Endothelial cell of umbilical vein (primary cell): ENCODE data around the gene ACTL8.

Source experiments
- GATA2 ChIP-seq: IDR thresholded peaks from 2 replicates; pipeline ENCODE4 v1.7.0; 2011; ENCODE audit warnings: low read depth, mild to moderate bottlenecking, moderate library complexity, mixed read lengths, low read length; ENCODE audit not compliant: insufficient read length, insufficient read depth
- JUN ChIP-seq: IDR thresholded peaks from 2 replicates; pipeline ENCODE4 v1.6.1; 2011; ENCODE audit warnings: borderline replicate concordance, low read depth; ENCODE audit not compliant: insufficient read length, insufficient read depth
- POLR2AphosphoS5 ChIP-seq: IDR thresholded peaks from 2 replicates; pipeline ENCODE4 v1.6.1; 2012; ENCODE audit warnings: low read depth, mild to moderate bottlenecking, control low read depth, low read length, moderate library complexity; ENCODE audit not compliant: insufficient read depth
- TF ChIP-seq, protein P1 (sequence below), 2 donors: IDR thresholded peaks; 1 replicate in 1 of 2; 2 replicates in 1 of 2; pipeline ENCODE4 v1.5.1; 2011; ENCODE audit warnings: low read length in 2 of 2, mild to moderate bottlenecking in 2 of 2, moderate library complexity in 2 of 2, control low read depth in 1 of 2, inconsistent platforms in 1 of 2, low read depth in 1 of 2; ENCODE audit not compliant: insufficient read depth in 1 of 2; ENCODE audit errors: extremely low read depth in 1 of 2

DNA sequence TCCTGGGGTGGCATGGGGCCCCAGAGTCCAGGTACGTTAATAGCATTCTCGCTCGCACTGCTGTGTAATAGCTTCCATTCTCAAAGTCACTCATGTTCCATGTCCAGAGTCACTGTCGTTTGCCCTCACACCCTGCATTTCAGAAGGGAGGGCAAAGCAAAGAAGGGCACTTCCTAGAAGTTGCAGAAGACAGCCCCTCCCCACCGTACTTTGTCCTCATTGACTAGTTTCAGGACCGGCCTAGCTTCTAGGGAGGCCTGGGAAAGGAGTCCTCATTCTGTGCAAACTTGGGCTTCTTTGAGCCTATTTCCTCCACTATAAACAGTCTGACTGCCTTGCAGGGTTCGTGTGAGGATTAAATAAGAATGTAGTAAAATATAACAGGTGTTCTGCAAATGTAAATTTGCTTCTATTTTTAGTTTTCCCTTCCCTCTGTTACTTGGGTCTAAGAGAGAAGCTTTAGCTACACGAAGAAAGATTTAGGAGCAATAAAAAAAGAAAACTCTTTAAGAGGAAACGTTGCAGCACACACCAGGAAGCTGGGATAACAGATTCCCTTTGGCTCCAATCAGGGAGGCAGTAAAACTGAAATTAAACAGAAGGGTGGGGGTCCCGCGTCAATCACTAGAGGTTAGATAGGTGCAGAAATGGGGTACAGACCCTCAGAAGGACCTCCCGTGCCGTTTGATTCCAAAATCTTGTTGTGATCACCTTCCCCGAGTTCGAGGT, 40.1 kb downstream of the ACTL8 start:
- TF ChIP-seq JUN (no peak), GATA2 (no peak), POLR2AphosphoS5 (no peak)
- TF ChIP-seq, protein P1, sequence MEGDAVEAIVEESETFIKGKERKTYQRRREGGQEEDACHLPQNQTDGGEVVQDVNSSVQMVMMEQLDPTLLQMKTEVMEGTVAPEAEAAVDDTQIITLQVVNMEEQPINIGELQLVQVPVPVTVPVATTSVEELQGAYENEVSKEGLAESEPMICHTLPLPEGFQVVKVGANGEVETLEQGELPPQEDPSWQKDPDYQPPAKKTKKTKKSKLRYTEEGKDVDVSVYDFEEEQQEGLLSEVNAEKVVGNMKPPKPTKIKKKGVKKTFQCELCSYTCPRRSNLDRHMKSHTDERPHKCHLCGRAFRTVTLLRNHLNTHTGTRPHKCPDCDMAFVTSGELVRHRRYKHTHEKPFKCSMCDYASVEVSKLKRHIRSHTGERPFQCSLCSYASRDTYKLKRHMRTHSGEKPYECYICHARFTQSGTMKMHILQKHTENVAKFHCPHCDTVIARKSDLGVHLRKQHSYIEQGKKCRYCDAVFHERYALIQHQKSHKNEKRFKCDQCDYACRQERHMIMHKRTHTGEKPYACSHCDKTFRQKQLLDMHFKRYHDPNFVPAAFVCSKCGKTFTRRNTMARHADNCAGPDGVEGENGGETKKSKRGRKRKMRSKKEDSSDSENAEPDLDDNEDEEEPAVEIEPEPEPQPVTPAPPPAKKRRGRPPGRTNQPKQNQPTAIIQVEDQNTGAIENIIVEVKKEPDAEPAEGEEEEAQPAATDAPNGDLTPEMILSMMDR (IDR thresholded peaks at IDR 0.05; ENCODE audit: extremely low read depth in 1 of 2, insufficient read depth in 1 of 2, low read depth in 1 of 2, low read length in 2 of 2), result no peak
